HL-60/S4 treated with phorbol 12-myristate 13-acetate at 8.2 ng/mL for 4 days and 3 days (cell line): ENCODE measurements around the gene TGIF2LY.
"Not testable (repeated sequence)": the region's sequence is repeated elsewhere in the genome, so short reads cannot be mapped to it uniquely, and the experiment has no call there.

ENCODE experiments used
- in situ Hi-C: fragments of 300-500 bp; cut with MboI; formaldehyde crosslinking; loops from 2 replicates; pipeline ENCODE4 v1.15.0; 2022; ENCODE audit warnings: low sequenced_read_pairs

The TGIF2LY gene

DNA sequence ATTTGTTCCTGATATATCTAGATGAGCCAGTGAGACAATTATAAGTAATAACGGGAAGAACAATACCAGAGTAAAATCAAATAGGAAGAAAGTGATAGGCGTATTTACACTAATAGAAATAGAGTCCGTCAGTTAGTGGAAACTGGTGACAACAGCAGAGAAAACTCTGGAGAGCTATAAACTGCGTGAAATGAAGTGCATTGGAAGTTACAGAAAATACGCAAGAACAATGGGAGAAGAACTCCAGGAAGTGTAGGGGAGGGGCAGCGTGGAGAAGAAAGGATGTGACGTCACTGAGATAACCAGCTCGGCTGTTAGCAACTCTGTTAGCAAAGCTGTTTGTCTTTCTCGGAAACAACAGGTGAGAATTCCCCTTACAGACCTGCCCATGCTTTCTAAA is at the start of gene TGIF2LY:
Gene TGIF2LY (plus strand): TSS at position 301 of the 400 bp plus-strand sequence. CDS start 178 bp downstream, outside the sequence.
- in situ Hi-C loops = not testable (repeated sequence)
